ENCODE data around the gene HOMER2. TPM values are rescaled to one million over a fixed set of nuclear protein-coding genes. Genes with fewer than 3 reads are reported as not detected.
A peak's percentile ranks its signal among the peaks of the same experiment; 100 is the strongest.
"Not testable (repeated sequence)": the region's sequence is repeated elsewhere in the genome, so short reads cannot be mapped to it uniquely, and the experiment has no call there.

Gene HOMER2
- total RNA-seq (2022), result 8.8 and 17.0 TPM in 2 replicates
- Bru-seq, nascent RNA, result percentile 46 among the genes with signal in this experiment
- BruChase-seq, experiment 1, labeled RNA remaining after a 6-hour chase, result percentile 52 among the genes with signal in this experiment
- BruChase-seq, experiment 2, labeled RNA remaining after a 2-hour chase, result percentile 47 among the genes with signal in this experiment
- long read RNA-seq, full-length matches to known transcripts, result 11 of 14 reads
- long read RNA-seq, partial matches to known transcripts, result 0 of 14 reads
- long read RNA-seq, other reads (novel, unspliced or antisense), result 3 of 14 reads

DNA sequence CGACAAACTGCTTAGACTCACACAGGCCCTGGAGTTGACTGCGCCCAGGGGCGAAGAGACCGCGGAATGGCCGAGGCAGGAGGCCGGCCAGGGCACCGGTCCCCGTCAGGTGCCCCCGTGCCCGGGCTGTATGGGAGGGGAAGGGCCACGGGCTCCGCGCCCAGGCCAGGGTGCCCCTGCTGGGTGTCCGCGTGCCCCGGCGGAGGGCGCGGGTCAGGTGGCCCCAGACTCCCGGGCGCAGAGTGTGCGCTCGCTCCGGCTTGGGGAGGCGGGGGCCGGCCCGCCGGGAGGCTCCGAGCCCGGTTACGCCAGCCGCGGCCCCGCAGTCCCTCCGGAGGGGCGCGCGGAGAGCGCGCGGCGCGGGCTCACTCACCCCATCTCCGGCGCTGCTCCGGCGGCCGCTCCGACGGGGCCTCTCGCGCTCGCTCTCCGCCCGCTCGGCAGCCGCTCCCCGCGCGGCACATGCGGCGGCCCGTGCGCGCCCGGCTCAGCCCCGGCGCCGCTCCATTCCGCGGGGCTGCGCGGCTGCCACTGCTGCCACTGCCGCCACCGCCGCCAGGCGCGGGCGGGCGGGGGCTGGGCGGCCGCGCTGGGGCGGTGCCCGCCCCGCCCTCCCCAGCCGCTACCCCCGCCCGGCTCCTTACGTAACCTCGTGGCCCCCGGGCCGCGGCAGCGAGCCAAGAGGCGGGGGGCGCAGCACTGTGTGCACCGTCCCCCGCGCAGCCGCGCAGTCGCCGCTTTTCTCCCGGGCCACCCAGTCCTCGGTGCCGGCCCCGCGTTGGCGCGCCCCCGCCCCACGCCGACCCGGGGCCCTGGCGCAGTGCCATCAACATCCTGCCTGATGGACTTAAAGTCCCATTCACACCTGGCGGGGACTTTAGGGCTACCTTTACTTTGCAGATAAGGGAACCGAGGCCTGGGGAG, at the start of gene HOMER2:
HOMER2 (minus strand) TSS at position 563 of the 924 bp plus-strand sequence; CDS start at position 378, 185 bp downstream.
- Mint-ChIP-seq H3K4me1 (ENCODE audit: insufficient read depth, unreplicated experiment) (no peaks in the 10 kb centered on the region), H3K9me3 (ENCODE audit: unreplicated experiment) (no peaks in the 10 kb centered on the region), H3K27ac (ENCODE audit: low read depth, unreplicated experiment) (no peak within 1 kb of the TSS), H3K27me3 (ENCODE audit: insufficient read depth, unreplicated experiment) (no peaks in the 10 kb centered on the region), H3K36me3 (ENCODE audit: insufficient read depth, unreplicated experiment) (no peaks in the 10 kb centered on the region), H3K4me3 (ENCODE audit: unreplicated experiment) (peak within 1 kb of the TSS; percentile 61)
- intact Hi-C loops (cut with micrococcal nuclease), result no loop called here
- TF ChIP-seq, protein P1, sequence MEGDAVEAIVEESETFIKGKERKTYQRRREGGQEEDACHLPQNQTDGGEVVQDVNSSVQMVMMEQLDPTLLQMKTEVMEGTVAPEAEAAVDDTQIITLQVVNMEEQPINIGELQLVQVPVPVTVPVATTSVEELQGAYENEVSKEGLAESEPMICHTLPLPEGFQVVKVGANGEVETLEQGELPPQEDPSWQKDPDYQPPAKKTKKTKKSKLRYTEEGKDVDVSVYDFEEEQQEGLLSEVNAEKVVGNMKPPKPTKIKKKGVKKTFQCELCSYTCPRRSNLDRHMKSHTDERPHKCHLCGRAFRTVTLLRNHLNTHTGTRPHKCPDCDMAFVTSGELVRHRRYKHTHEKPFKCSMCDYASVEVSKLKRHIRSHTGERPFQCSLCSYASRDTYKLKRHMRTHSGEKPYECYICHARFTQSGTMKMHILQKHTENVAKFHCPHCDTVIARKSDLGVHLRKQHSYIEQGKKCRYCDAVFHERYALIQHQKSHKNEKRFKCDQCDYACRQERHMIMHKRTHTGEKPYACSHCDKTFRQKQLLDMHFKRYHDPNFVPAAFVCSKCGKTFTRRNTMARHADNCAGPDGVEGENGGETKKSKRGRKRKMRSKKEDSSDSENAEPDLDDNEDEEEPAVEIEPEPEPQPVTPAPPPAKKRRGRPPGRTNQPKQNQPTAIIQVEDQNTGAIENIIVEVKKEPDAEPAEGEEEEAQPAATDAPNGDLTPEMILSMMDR (IDR thresholded peaks at IDR 0.05; ENCODE audit: unreplicated experiment), result no peak
- no TSS peak for BruUV-seq (replicated peaks)
- ChIA-PET CTCF (interaction anchor here (0.7 kb wide), 1 partner anchor 78 kb away, joined by 3 read pairs; no protein-coding TSS in a partner anchor), POLR2A (interaction anchor here (0.6 to 1.2 kb wide), 3 partner anchors 33 to 782 kb away, joined by 3 to 4 read pairs (median 3); partner anchors contain the start of gene RAMAC)
- DNase-seq (ENCODE audit: unreplicated experiment), result no peak

DNA sequence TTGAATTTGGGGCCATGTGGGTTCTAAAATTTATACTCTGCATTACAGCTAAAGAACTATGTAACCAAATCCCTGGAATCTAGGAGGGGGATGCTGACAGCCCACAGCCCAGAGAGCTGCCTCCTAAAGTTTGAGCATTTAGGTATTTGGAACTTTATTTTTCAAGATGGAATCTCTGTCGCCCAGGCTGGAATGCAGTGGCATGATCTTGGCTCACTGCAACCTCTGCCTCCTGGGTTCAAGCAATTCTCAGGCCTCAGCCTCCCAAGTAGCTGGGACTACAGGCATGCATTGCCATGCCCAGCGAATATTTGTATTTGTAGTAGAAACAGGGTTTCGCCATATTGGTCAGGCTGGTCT, 48.1 kb upstream of the HOMER2 start:
- H3K27me3 Mint-ChIP-seq (ENCODE audit: insufficient read depth, unreplicated experiment); H3K4me1 Mint-ChIP-seq (ENCODE audit: insufficient read depth, unreplicated experiment); H3K9me3 Mint-ChIP-seq (ENCODE audit: unreplicated experiment); DNase-seq (ENCODE audit: unreplicated experiment); BruUV-seq (replicated peaks): not testable (repeated sequence)
- Mint-ChIP-seq H3K36me3 (ENCODE audit: insufficient read depth, unreplicated experiment) (peaks cover 11% of the 10 kb centered on the region), H3K27ac (ENCODE audit: low read depth, unreplicated experiment) (peak overlapping the region; percentile 69), H3K4me3 (ENCODE audit: unreplicated experiment) (peak overlapping the region; percentile 67)
- CTCF ChIA-PET, result interaction anchor here (0.6 to 3.7 kb wide), 23 partner anchors 10 to 469 kb away, joined by 3 to 47 read pairs (median 4); partner anchors contain the start of genes C15orf40 and RAMAC
- POLR2A ChIA-PET, result interaction anchor here (0.7 to 2.2 kb wide), 10 partner anchors 10 to 462 kb away, joined by 3 to 13 read pairs (median 4); partner anchors contain the start of genes C15orf40 and RAMAC
- intact Hi-C loops (cut with micrococcal nuclease), result loop anchor here (1.0 kb wide), 1 partner anchor 151 kb away; no protein-coding TSS in a partner anchor

DNA sequence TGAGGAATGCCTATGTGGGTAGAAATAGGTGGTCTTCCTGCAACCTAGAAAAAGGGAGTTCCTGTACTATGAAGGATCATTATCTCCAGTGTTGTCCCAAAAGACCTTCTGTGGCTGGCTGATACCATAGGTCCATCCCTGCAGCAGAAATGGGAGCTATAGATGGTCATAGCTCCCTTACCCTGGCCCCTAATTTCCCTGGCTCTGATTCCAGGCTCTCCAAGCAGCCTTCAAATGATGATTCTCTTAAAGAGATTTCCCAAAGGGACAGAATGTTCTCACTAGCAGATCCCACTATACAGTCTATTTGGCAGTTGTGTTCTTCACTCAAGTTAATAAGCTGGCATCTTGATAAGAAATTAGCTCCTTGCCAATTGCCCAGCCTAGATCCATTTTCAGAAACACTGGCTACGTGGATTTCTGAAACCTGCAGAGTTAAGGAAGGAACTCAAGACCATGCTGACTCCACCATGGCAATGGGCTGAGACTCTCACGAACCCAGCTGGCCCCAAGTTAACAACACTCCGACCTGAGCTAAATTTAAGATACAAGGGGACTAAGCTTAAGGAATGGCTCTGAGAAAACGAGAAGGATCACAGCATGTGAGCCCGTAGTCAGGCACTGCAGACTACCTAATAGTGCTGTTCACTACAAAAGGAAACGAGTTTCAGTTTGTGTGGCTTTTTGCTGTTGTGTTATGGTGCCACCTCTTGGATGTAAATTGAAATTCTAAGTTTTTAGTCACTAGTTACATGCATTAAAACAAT, 47.6 kb upstream of the HOMER2 start:
- peaks cover 5% of the 10 kb centered on the region for H3K36me3 Mint-ChIP-seq (ENCODE audit: insufficient read depth, unreplicated experiment)
- no peaks in the 10 kb centered on the region for H3K4me1 Mint-ChIP-seq (ENCODE audit: insufficient read depth, unreplicated experiment)
- TF ChIP-seq, protein P1 (IDR thresholded peaks at IDR 0.05; ENCODE audit: unreplicated experiment), result peak; percentile 57
- CTCF ChIA-PET, result interaction anchor here (0.5 to 3.7 kb wide), 33 partner anchors 8 to 842 kb away, joined by 3 to 47 read pairs (median 3); partner anchors contain the start of genes C15orf40 and RAMAC
- intact Hi-C loops (cut with micrococcal nuclease), result loop anchor here (1.0 kb wide), 1 partner anchor 151 kb away; no protein-coding TSS in a partner anchor
- H3K4me3 Mint-ChIP-seq (ENCODE audit: unreplicated experiment), result peak overlapping the region; percentile 67
- peak overlapping the region; percentile 69 for H3K27ac Mint-ChIP-seq (ENCODE audit: low read depth, unreplicated experiment)
- DNase-seq (ENCODE audit: unreplicated experiment), result peak; percentile 59
- H3K27me3 Mint-ChIP-seq (ENCODE audit: insufficient read depth, unreplicated experiment), result no peaks in the 10 kb centered on the region
- H3K9me3 Mint-ChIP-seq (ENCODE audit: unreplicated experiment), result no peaks in the 10 kb centered on the region
- POLR2A ChIA-PET, result interaction anchor here (0.6 to 2.2 kb wide), 12 partner anchors 11 to 462 kb away, joined by 3 to 13 read pairs (median 4); partner anchors contain the start of genes C15orf40 and RAMAC
- BruUV-seq (replicated peaks), result no TSS peak

DNA sequence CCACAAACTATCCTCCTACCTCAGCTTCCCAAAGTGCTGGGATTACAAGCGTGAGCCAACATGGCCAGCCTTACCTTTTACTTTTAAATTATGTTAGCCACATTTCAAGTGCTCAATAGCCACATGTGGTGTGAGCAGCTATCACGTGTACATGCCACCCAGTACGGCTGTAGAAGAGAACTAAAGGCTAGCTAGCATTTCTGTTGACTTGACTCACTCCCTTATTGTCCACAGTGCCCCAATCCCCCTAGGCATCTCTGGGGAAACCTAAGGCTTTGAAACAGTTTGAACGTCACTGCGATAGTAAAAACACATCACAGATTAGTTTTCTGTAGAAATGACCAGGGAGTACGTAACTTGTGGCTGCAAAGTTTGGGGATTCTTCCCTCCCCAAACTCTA, 46.9 kb upstream of the HOMER2 start:
- ChIA-PET CTCF (interaction anchor here (0.5 to 3.7 kb wide), 21 partner anchors 9 to 628 kb away, joined by 3 to 47 read pairs (median 3); partner anchors contain the start of genes C15orf40 and RAMAC), POLR2A (interaction anchor here (0.6 to 2.2 kb wide), 9 partner anchors 12 to 461 kb away, joined by 3 to 13 read pairs (median 4); partner anchors contain the start of gene C15orf40)
- H3K9me3 Mint-ChIP-seq (ENCODE audit: unreplicated experiment), result no peaks in the 10 kb centered on the region
- TF ChIP-seq, protein P1 (IDR thresholded peaks at IDR 0.05; ENCODE audit: unreplicated experiment), result no peak
- H3K27ac Mint-ChIP-seq (ENCODE audit: low read depth, unreplicated experiment), result no peak overlapping the region
- intact Hi-C loops (cut with micrococcal nuclease), result no loop called here
- no peaks in the 10 kb centered on the region for H3K4me1 Mint-ChIP-seq (ENCODE audit: insufficient read depth, unreplicated experiment)
- H3K27me3 Mint-ChIP-seq (ENCODE audit: insufficient read depth, unreplicated experiment), result no peaks in the 10 kb centered on the region
- H3K4me3 Mint-ChIP-seq (ENCODE audit: unreplicated experiment), result no peak overlapping the region
- no peak for DNase-seq (ENCODE audit: unreplicated experiment)
- BruUV-seq (replicated peaks), result no TSS peak
- no peaks in the 10 kb centered on the region for H3K36me3 Mint-ChIP-seq (ENCODE audit: insufficient read depth, unreplicated experiment)
